SK-N-SH (cell line): Measurements from ENCODE around the gene GJB3.

Source experiments
- CTCF ChIP-seq: fragments of 200-600 bp; sonication (generic); IDR thresholded peaks from 2 replicates; pipeline ENCODE4 v1.6.1; 2017; ENCODE audit warnings: antibody characterized with exemption, mild to moderate bottlenecking, moderate library complexity
- EZH2phosphoT487 ChIP-seq: fragments of 200-600 bp; sonication (generic); IDR thresholded peaks from 2 replicates; pipeline ENCODE4 v1.6.1; 2017; ENCODE audit warnings: low read depth, mixed run types, mild to moderate bottlenecking, antibody characterized with exemption, moderate library complexity, borderline replicate concordance
- FOXM1 ChIP-seq: IDR thresholded peaks from 2 replicates; pipeline ENCODE4 v1.4.0; 2012; ENCODE audit warnings: low read depth, mild to moderate bottlenecking
- POLR2AphosphoS5 ChIP-seq: IDR thresholded peaks from 2 replicates; pipeline ENCODE4 v1.6.1; 2012; ENCODE audit warnings: low read depth, low read length
- RCOR1 ChIP-seq: fragments of 150-350 bp; IDR thresholded peaks from 2 replicates; pipeline ENCODE4 v1.6.1; 2017; ENCODE audit warnings: antibody characterized with exemption, low read length
- RFX5 ChIP-seq: IDR thresholded peaks from 2 replicates; pipeline ENCODE4 v1.6.1; 2012; ENCODE audit warnings: mild to moderate bottlenecking, improper control_type of control experiment, low read length
- SIN3A ChIP-seq: IDR thresholded peaks from 2 replicates; pipeline ENCODE4 v1.6.1; 2012; ENCODE audit warnings: low read depth, mild to moderate bottlenecking, low read length, moderate library complexity, borderline replicate concordance
- TAF1 ChIP-seq: IDR thresholded peaks from 2 replicates; pipeline ENCODE4 v1.6.1; 2012; ENCODE audit warnings: low read depth, mild to moderate bottlenecking, low read length, moderate library complexity, borderline replicate concordance
- USF2 ChIP-seq: fragments of 150-350 bp; IDR thresholded peaks from 2 replicates; pipeline ENCODE4 v1.6.1; 2017; ENCODE audit warnings: antibody characterized with exemption, low read length, low read depth, borderline replicate concordance

- TF ChIP-seq CTCF (no peak), FOXM1 (no peak), SIN3A (no peak), TAF1 (no peak), POLR2AphosphoS5 (no peak), RFX5 (no peak), EZH2phosphoT487 (no peak), RCOR1 (no peak), USF2 (no peak)
Observed at GRCh38 chr1:34790985-34791384, 10.0 kb downstream of the GJB3 start.
